Pancreas (tissue), 10 donors: ENCODE results near the gene PARP1. TPM values are rescaled to one million over a fixed set of nuclear protein-coding genes. Genes with fewer than 3 reads are reported as not detected.
"Not testable (repeated sequence)": the region's sequence is repeated elsewhere in the genome, so short reads cannot be mapped to it uniquely, and the experiment has no call there.

ENCODE experiments used
- ATAC-seq, 4 donors: fragments of 200-7000 bp; cut with Tn5 transposase; one replicate each; pipeline versions ENCODE4 v1.8.0 to v1.9.1; 2020; ENCODE audit warnings: mild to moderate bottlenecking in 4 of 4, moderate library complexity in 4 of 4
- DNase-seq, 6 donors: peaks; one replicate each; pipeline ENCODE4 v3.0.0-alpha.2; 2020
- FAIRE-seq: peaks from 2 replicates; lab custom pipeline; 2012; peaks lifted over from hg19 to GRCh38; lab: Jason Lieb, UNC
- H3K27ac ChIP-seq, 4 donors: fragments of 200-600 bp; sonication (generic); 1 replicate in 3 of 4; 2 replicates in 1 of 4; pipeline versions ENCODE4 v1.5.0 to v1.8.0; 2020
- H3K27me3 ChIP-seq, 4 donors: fragments of 200-600 bp; one replicate each; pipeline ENCODE4 v1.8.0; 2021
- H3K36me3 ChIP-seq, 3 donors: fragments of 200-600 bp; sonication (generic) in 1 of 3; one replicate each; pipeline versions ENCODE4 v1.5.0 to v1.8.0; 2020 to 2021
- H3K4me1 ChIP-seq, 3 donors: fragments of 200-600 bp; one replicate each; pipeline ENCODE4 v1.8.0; 2021
- H3K4me3 ChIP-seq, 4 donors: fragments of 200-600 bp; sonication (generic) in 2 of 4; one replicate each; pipeline versions ENCODE4 v1.5.0 to v1.8.0; 2020 to 2021
- H3K9me3 ChIP-seq, 4 donors: fragments of 200-600 bp; one replicate each; pipeline ENCODE4 v1.8.0; 2021
- CTCF ChIP-seq, 4 donors: fragments of 200-600 bp; sonication (generic) in 3 of 4; IDR thresholded peaks; one replicate each; pipeline versions ENCODE4 v1.5.0 to v1.8.0; 2021; ENCODE audit warnings: antibody characterized with exemption in 4 of 4
- WGBS, 2 donors: extraction: QIAGEN DNeasy Blood & Tissue Kit; methylation state at CpG; one replicate each; pipeline ENCODE4 v1.1.7; 2013; 5-methylcytosine and 5-hydroxymethylcytosine counted together
- intact Hi-C, 3 donors: fragments of 100-400 bp; cut with DNase I; formaldehyde crosslinking; loops; one replicate each; pipeline versions ENCODE4 v1.11.1 to v1.14.2; 2022
- polyA plus RNA-seq, 2 donors: library from polyadenylated mRNA; stranded (reverse); fragments of 200-250 nt; gene quantifications; one replicate each; pipeline ENCODE4 v1.2.3, GENCODE V29; 2013
- total RNA-seq, 6 donors: library from RNA; stranded (reverse); fragmentation: NEBNext Ultra II Directional in 4 of 6; extraction: Animal tissue kit (Norgen Biotek cat#: 25700) in 4 of 6; gene quantifications; one replicate each; pipeline versions ENCODE4 v1.2.1 to v1.2.4, GENCODE V29; 2021 to 2023
- donor health status: healthy with polysubstance abuse.
- donor health status: DM: no; HTN: no; CAD: no; lungs with moderate emphysema.
- donor health status: DM: no; HTN: no; CAD: no.
- donor health status: control.
- donor health status: control.
- donor health status: Bipolar disorder and iron deficiency.
- donor health status: DM: yes; HTN: yes; CAD: no.
- donor health status: DM: no; HTN: no; CAD: no.
- donor health status: DM: no; HTN: no; CAD: no.
- donor health status: DM: yes; HTN: yes; CAD: no.

The PARP1 gene
- total and polyA plus RNA-seq, 8 donors: 16.8 to 69.4 (median 49.6) TPM

DNA sequence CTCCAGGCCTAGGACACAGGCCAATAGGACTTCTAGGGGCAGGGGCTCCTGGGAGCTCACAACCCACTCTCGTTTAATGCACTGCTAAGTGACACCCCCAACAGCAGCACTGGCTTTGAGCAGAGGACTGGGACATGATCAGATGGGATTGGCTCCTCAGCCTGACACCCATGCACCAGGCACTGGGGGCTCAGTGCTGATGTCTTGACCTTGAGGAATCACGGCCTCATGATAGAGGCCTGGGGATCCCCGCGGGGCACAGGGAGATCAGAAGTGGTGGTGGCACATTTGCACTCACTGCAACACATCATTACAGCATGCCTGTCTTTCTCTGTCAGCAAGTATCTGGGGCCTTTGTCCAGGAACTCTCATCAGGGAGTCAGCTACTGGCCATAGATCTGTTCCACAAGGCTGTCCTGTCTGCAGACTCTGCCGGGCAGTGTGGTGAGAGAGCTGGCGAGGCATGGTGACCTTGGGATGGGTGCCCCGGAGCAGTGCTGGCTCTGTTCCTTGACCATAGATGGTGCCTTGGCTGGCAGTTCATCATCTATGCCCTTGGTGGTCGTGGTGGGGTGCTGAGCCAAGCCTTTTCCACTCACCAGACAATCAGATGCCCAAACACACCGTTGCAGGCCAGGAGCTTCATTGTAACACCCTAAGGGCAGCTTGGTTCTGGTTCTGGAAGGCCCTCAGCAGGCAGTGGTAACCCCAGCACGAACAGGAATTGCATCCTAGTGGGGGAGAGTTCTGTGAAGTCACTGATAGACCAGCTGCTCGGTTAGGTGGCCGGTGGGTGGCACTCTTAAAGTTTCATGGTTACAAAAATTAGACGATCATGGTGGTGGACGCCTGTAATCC, 22.2 kb upstream of the PARP1 start:
- H3K9me3 ChIP-seq: no peaks in the 10 kb centered on the region
- H3K4me3 ChIP-seq: no peak overlapping the region
- H3K27me3 ChIP-seq: no peaks in the 10 kb centered on the region
- no peak for TF ChIP-seq CTCF (IDR thresholded peaks at IDR 0.05)
- H3K4me1 ChIP-seq: no peaks in the 10 kb centered on the region
- FAIRE-seq (no peak), DNase-seq (no peak), ATAC-seq (no peak)
- no peak overlapping the region for H3K27ac ChIP-seq
- intact Hi-C loops: loop anchor here in 1 of 3 donors (10.0 kb wide), 1 partner anchor 175 kb away; no protein-coding TSS in a partner anchor
- 69 to 72% methylated on average over 14 of the region's 14 CpGs for WGBS, 2 donors
- no peaks in the 10 kb centered on the region for H3K36me3 ChIP-seq

DNA sequence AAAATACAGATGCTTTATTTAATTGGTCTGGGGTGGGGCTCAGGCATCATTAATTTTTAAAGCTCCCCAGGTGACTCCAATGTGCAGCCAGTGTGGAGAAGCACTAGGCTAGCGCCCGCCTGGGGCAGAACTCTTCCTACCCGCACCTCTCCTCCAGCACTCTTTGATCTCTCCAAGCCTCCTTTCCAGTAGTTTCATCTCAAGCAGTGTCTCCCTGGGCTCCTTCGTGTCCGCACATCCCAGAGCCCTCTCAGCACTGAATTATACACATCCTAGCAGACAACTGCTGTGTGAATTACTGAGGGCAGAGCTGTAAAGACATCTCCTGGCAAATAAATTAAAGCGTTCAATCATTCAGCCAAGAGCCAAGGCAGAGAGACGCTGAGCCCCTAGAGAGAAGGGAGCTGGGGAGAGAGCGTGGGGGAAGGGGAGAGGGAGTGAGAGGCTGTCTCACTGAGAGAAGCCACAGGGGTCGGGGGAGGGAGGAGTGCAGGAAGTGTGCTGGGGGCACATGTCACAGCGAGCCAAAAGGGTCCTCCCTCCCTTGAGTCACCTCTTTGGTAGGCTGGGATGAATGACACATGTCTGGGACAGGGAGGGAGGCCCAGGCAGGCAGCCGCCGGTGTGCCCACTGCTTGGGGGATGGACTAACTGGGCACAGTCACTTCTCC, 21.0 kb upstream of the PARP1 start:
- DNase-seq: no peak
- H3K4me3 ChIP-seq: no peak overlapping the region
- no peak overlapping the region for H3K27ac ChIP-seq
- H3K36me3 ChIP-seq: no peaks in the 10 kb centered on the region
- intact Hi-C loops: loop anchor here in 1 of 3 donors (10.0 kb wide), 1 partner anchor 176 kb away; no protein-coding TSS in a partner anchor
- no peaks in the 10 kb centered on the region for H3K4me1 ChIP-seq
- WGBS, 2 donors: 67% methylated on average over 12 of the region's 12 CpGs
- no peak for ATAC-seq
- no peaks in the 10 kb centered on the region for H3K27me3 ChIP-seq
- no peak for TF ChIP-seq CTCF (IDR thresholded peaks at IDR 0.05)
- no peak for FAIRE-seq
- H3K9me3 ChIP-seq: no peaks in the 10 kb centered on the region

DNA sequence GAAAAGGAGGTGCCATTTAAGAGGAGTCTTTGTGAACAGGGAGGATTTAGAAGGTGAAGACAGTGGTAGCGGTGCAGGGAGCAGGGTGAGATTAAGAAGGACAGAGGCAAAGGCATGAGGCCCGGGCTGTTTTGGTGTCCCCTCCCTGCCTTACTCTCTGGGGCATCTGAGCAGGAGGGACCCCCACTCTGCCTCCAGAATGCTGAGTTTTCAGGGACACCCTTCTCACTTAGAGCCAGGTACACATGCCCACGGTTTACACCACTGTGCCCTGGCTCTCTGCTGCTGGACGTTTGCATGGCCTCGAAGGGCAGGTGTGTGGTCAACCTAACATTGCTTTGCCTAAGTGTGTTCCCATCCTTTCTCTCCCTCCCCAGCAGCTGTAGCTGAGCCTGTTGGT, 20.5 kb upstream of the PARP1 start:
- no peak for ATAC-seq
- Histone ChIP-seq H3K4me3 (no peak overlapping the region), H3K9me3 (no peaks in the 10 kb centered on the region), H3K4me1 (no peaks in the 10 kb centered on the region), H3K36me3 (no peaks in the 10 kb centered on the region), H3K27me3 (no peaks in the 10 kb centered on the region), H3K27ac (no peak overlapping the region)
- TF ChIP-seq CTCF (IDR thresholded peaks at IDR 0.05): no peak
- 59% methylated on average over 5 of the region's 5 CpGs for WGBS, 2 donors
- DNase-seq: no peak
- intact Hi-C loops: loop anchor here in 1 of 3 donors (10.0 kb wide), 1 partner anchor 176 kb away; no protein-coding TSS in a partner anchor
- FAIRE-seq: no peak

DNA sequence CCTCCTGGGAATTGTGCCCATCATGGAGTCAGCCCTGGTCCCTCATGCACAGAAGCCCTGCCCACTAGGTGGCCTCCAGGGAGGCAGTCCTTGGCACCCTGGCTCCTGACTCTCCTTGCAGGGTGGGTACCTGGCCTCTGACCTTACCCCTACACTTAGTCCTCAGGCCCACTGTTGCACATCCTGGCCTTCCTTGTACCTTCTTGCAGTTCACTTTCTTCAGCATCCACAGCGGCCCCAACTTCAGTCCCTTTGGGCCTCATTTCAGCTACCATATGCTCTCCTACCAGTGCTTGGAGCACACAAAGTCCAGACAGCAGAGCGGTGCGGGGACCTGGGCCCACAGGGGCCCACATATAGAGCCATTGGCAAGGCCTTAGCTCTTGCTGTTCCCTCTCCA, 19.2 kb upstream of the PARP1 start:
- Histone ChIP-seq H3K36me3 (no peaks in the 10 kb centered on the region), H3K4me3 (no peak overlapping the region), H3K4me1 (no peaks in the 10 kb centered on the region), H3K9me3 (no peaks in the 10 kb centered on the region), H3K27me3 (no peaks in the 10 kb centered on the region), H3K27ac (no peak overlapping the region)
- FAIRE-seq: no peak
- intact Hi-C loops: loop anchor here in 1 of 3 donors (10.0 kb wide), 1 partner anchor 178 kb away; no protein-coding TSS in a partner anchor
- WGBS, 2 donors: 94 to 95% methylated on average over 3 of the region's 3 CpGs
- TF ChIP-seq CTCF (IDR thresholded peaks at IDR 0.05): no peak
- no peak for ATAC-seq
- DNase-seq: no peak

DNA sequence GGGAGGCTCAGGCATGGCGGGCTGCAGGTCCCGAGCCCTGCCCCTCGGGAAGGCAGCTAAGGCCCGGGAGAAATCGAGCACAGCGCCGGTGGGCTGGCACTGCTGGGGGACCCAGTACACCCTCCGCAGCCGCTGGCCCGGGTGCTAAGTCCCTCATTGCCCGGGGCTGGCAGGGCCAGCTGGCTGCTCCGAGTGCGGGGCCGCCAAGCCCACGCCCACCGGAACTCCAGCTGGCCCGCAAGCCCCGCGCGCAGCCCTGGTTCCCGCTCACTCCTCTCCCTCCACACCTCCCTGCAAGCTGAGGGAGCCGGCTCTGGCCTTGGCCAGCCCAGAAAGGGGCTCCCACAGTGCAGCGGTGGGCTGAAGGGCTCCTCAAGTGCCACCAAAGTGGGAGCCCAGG, 18.5 kb upstream of the PARP1 start:
- intact Hi-C loops: loop anchor here in 1 of 3 donors (10.0 kb wide), 1 partner anchor 178 kb away; no protein-coding TSS in a partner anchor
- not testable (repeated sequence) for H3K36me3 ChIP-seq, H3K27ac ChIP-seq, H3K4me3 ChIP-seq, DNase-seq, H3K27me3 ChIP-seq, H3K9me3 ChIP-seq, FAIRE-seq, ATAC-seq, H3K4me1 ChIP-seq
- 90 to 97% methylated on average over 6 to 22 of the region's 23 CpGs for WGBS, 2 donors
